K562 (cell line): ENCODE data around the gene INO80C.

Source experiments
- CBX5 ChIP-seq: IDR thresholded peaks from 2 replicates; pipeline ENCODE4 v1.6.1; 2014; ENCODE audit warnings: low read depth, borderline replicate concordance
- CREM ChIP-seq: IDR thresholded peaks from 2 replicates; pipeline ENCODE4 v1.6.1; 2014; ENCODE audit warnings: antibody characterized with exemption, low read depth
- CTCF ChIP-seq, 3 experiments: IDR thresholded peaks in 2 of 3; conservative IDR thresholded peaks in 1 of 3; 2 replicates each; pipeline ENCODE4 v1.5.1; 2011 to 2012; ENCODE audit warnings: low read length in 3 of 3, mild to moderate bottlenecking in 3 of 3, control low read depth in 2 of 3, improper control_type of control experiment in 1 of 3, inconsistent platforms in 1 of 3, low read depth in 1 of 3, mixed read lengths in 1 of 3, moderate library complexity in 1 of 3; ENCODE audit not compliant: insufficient read depth in 2 of 3
- CUX1 ChIP-seq: fragments of 200-800 bp; sonication (Bioruptor generic); IDR thresholded peaks from 2 replicates; pipeline ENCODE4 v1.6.1; 2016; ENCODE audit warnings: missing genetic modification characterization, missing compliant biosample characterization
- EP300 ChIP-seq: IDR thresholded peaks from 2 replicates; pipeline ENCODE4 v1.6.1; 2012; ENCODE audit warnings: low read length, improper control_type of control experiment
- ETV5 ChIP-seq: sonication (generic); formaldehyde crosslinking; IDR thresholded peaks from 2 replicates; pipeline ENCODE4 v1.4.0; 2020; ENCODE audit warnings: low read depth, mild to moderate bottlenecking, missing genetic modification reagents
- HMGXB4 ChIP-seq: sonication (generic); formaldehyde crosslinking; IDR thresholded peaks from 2 replicates; pipeline ENCODE4 v1.8.1; 2023; ENCODE audit warnings: mild to moderate bottlenecking, missing genetic modification reagents
- POLR2AphosphoS5 ChIP-seq: IDR thresholded peaks from 2 replicates; pipeline ENCODE4 v1.6.1; 2011; ENCODE audit warnings: mild to moderate bottlenecking, low read depth, low read length, moderate library complexity; ENCODE audit not compliant: control insufficient read depth, insufficient read depth
- SLC30A9 ChIP-seq: fragments of 250-450 bp; sonication (Bioruptor Pico); IDR thresholded peaks from 2 replicates; pipeline ENCODE4 v1.8.0; 2022; ENCODE audit warnings: mild to moderate bottlenecking, moderate library complexity
- SRSF7 ChIP-seq: fragments of 200-400 bp; formaldehyde crosslinking; optimal IDR thresholded peaks from 2 replicates; pipeline ENCODE3; 2017; ENCODE audit warnings: mild to moderate bottlenecking, low read depth, low read length
- TF ChIP-seq, protein P1 (sequence below): fragments of 200-600 bp; sonication (generic); IDR thresholded peaks from one replicate; pipeline ENCODE4 v1.6.1; 2012; ENCODE audit warnings: mild to moderate bottlenecking, low read depth, low read length, inconsistent platforms
- TF ChIP-seq, protein P2 (sequence below): sonication (generic); formaldehyde crosslinking; IDR thresholded peaks from 2 replicates; pipeline ENCODE4 v1.5.0; 2020; ENCODE audit warnings: missing genetic modification reagents

- TF ChIP-seq CBX5 (no peak), ETV5 (CRISPR knock-in tag) (no peak), SRSF7 (no peak), SLC30A9 (no peak), HMGXB4 (CRISPR knock-in tag) (no peak), POLR2AphosphoS5 (no peak), CREM (no peak), CTCF (IDR thresholded peaks at IDR 0.05 in 2 of 3, conservative IDR thresholded peaks at IDR 0.05 in 1 of 3; ENCODE audit: insufficient read depth in 2 of 3, low read depth in 1 of 3, low read length in 3 of 3) (peak; percentile 19 to 41 (median 34); a peak in 3 of 6 replicates), EP300 (no peak), CUX1 (CRISPR knock-in tag) (no peak)
- TF ChIP-seq, protein P1, sequence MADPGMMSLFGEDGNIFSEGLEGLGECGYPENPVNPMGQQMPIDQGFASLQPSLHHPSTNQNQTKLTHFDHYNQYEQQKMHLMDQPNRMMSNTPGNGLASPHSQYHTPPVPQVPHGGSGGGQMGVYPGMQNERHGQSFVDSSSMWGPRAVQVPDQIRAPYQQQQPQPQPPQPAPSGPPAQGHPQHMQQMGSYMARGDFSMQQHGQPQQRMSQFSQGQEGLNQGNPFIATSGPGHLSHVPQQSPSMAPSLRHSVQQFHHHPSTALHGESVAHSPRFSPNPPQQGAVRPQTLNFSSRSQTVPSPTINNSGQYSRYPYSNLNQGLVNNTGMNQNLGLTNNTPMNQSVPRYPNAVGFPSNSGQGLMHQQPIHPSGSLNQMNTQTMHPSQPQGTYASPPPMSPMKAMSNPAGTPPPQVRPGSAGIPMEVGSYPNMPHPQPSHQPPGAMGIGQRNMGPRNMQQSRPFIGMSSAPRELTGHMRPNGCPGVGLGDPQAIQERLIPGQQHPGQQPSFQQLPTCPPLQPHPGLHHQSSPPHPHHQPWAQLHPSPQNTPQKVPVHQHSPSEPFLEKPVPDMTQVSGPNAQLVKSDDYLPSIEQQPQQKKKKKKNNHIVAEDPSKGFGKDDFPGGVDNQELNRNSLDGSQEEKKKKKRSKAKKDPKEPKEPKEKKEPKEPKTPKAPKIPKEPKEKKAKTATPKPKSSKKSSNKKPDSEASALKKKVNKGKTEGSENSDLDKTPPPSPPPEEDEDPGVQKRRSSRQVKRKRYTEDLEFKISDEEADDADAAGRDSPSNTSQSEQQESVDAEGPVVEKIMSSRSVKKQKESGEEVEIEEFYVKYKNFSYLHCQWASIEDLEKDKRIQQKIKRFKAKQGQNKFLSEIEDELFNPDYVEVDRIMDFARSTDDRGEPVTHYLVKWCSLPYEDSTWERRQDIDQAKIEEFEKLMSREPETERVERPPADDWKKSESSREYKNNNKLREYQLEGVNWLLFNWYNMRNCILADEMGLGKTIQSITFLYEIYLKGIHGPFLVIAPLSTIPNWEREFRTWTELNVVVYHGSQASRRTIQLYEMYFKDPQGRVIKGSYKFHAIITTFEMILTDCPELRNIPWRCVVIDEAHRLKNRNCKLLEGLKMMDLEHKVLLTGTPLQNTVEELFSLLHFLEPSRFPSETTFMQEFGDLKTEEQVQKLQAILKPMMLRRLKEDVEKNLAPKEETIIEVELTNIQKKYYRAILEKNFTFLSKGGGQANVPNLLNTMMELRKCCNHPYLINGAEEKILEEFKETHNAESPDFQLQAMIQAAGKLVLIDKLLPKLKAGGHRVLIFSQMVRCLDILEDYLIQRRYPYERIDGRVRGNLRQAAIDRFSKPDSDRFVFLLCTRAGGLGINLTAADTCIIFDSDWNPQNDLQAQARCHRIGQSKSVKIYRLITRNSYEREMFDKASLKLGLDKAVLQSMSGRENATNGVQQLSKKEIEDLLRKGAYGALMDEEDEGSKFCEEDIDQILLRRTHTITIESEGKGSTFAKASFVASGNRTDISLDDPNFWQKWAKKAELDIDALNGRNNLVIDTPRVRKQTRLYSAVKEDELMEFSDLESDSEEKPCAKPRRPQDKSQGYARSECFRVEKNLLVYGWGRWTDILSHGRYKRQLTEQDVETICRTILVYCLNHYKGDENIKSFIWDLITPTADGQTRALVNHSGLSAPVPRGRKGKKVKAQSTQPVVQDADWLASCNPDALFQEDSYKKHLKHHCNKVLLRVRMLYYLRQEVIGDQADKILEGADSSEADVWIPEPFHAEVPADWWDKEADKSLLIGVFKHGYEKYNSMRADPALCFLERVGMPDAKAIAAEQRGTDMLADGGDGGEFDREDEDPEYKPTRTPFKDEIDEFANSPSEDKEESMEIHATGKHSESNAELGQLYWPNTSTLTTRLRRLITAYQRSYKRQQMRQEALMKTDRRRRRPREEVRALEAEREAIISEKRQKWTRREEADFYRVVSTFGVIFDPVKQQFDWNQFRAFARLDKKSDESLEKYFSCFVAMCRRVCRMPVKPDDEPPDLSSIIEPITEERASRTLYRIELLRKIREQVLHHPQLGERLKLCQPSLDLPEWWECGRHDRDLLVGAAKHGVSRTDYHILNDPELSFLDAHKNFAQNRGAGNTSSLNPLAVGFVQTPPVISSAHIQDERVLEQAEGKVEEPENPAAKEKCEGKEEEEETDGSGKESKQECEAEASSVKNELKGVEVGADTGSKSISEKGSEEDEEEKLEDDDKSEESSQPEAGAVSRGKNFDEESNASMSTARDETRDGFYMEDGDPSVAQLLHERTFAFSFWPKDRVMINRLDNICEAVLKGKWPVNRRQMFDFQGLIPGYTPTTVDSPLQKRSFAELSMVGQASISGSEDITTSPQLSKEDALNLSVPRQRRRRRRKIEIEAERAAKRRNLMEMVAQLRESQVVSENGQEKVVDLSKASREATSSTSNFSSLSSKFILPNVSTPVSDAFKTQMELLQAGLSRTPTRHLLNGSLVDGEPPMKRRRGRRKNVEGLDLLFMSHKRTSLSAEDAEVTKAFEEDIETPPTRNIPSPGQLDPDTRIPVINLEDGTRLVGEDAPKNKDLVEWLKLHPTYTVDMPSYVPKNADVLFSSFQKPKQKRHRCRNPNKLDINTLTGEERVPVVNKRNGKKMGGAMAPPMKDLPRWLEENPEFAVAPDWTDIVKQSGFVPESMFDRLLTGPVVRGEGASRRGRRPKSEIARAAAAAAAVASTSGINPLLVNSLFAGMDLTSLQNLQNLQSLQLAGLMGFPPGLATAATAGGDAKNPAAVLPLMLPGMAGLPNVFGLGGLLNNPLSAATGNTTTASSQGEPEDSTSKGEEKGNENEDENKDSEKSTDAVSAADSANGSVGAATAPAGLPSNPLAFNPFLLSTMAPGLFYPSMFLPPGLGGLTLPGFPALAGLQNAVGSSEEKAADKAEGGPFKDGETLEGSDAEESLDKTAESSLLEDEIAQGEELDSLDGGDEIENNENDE, result no peak
- TF ChIP-seq, protein P2, sequence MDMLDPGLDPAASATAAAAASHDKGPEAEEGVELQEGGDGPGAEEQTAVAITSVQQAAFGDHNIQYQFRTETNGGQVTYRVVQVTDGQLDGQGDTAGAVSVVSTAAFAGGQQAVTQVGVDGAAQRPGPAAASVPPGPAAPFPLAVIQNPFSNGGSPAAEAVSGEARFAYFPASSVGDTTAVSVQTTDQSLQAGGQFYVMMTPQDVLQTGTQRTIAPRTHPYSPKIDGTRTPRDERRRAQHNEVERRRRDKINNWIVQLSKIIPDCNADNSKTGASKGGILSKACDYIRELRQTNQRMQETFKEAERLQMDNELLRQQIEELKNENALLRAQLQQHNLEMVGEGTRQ (CRISPR knock-in tag), result no peak
Measured at GRCh38 chr18:35511833-35512232, 14.1 kb upstream of the INO80C start.
